HG02981 (cell line): ENCODE data around the gene PLEKHA5.
"Not testable (repeated sequence)": the region's sequence is repeated elsewhere in the genome, so short reads cannot be mapped to it uniquely, and the experiment has no call there.

Source experiments
- ATAC-seq: cut with Tn5 transposase; IDR thresholded peaks from one replicate; pipeline ENCODE4 v1.9.1; 2021; ENCODE audit warnings: mild to moderate bottlenecking, moderate library complexity; ENCODE audit not compliant: unreplicated experiment

PLEKHA5 gene

GRCh38 chr12:19224746-19225145, 95.2 kb downstream of the PLEKHA5 start:
- no peak for ATAC-seq

GRCh38 chr12:19227190-19227879, 97.8 kb downstream of the PLEKHA5 start:
- no peak for ATAC-seq

- ATAC-seq = no peak
These were observed 98.3 kb downstream of the PLEKHA5 start for GRCh38 chr12:19227880-19228210.

- not testable (repeated sequence) for ATAC-seq
These were observed 99.5 kb downstream of the PLEKHA5 start for GRCh38 chr12:19229021-19229420.

DNA sequence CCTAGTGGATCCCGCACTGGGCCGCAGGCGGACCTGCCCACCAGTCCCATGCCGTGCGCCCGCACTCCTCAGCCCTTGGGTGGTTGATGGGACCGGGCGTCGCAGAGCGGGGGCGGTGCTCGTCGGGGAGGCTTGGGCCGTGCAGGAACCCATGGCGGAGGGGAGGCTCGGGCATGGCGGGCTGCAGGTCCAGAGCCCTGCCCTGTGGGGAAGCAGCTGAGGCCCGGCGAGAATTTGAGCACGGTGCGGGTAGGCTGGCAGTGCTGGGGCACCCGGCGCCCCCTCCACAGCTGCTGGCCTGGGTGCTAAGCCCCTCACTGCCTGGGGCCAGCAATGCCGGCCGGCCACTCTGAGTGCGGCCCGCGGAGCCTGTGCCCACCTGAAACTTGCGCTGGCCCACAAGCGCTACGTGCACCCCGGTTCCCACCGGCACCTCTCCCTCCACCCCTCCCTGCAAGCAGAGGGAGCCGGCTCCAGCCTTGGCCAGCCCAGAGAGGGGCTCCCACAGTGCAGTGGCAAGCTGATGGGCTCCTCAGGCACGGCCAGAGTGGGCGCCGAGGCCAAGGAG, 100.8 kb downstream of the PLEKHA5 start:
- no peak for ATAC-seq

GRCh38 chr12:19230896-19231295, 101.4 kb downstream of the PLEKHA5 start:
- no peak for ATAC-seq

- ATAC-seq = no peak
These were observed 104.7 kb downstream of the PLEKHA5 start for GRCh38 chr12:19234171-19234704.

DNA sequence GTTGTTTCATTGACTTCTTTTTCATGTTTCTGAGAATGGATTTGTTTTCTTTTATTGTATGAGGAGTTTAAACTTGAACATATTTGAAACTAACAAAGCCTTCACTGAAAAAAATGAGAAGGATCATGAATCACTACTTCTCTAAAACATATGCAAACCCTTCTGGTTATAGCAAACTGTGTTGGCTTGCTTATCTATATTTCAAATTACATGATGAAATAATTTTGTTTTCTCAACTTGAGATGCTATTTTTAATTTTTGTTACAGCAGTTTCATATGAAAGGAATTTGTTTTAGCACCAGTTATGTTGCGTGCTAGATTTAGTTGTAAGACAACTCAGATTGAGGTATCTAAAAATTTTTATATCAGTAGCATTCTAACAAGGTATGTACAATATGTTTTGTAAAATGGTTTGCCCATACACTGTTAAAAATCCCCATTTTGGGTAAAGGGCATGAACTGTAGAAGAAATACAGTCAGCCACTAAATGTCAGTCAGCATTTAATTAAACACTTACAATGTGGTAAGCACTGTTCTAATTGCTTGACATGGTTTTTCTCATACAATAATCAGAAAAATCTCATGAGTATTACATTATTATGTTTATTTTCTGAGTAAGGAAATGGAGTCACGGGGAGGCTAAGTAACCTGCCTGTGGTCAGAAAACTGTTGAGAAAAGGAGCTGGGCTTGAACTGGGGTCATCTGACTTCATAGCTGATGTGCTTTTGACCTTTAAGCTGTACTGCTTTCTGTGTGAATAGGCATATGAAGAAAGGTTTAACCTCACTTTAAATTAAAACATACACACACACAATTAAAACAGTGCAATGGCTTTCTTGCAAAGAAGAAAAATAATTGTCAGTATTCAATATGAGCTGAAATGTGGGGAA, 105.7 kb downstream of the PLEKHA5 start:
- ATAC-seq = no peak

GRCh38 chr12:19236656-19237055, 107.1 kb downstream of the PLEKHA5 start:
- no peak for ATAC-seq

DNA sequence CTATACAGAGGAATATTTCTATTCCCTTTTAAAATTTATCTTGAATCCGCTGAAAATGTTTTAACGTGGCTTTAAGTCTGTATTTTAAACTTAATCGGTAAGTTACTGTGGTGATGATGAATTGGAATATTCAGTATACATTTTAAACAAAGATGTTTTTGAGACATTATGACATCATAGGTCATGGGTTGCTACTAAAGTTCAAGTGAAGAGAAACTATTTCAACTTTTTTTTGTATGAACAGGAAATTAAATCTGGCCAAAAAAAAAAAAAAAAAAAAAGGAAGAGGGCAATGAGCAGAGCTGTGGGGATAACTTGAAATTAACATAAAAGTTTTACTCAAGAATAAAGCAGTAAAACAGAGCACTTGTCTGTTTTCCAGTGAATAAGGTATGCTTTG, 109.0 kb downstream of the PLEKHA5 start:
- ATAC-seq = no peak

- ATAC-seq = no peak
These were observed 109.6 kb downstream of the PLEKHA5 start for GRCh38 chr12:19239102-19239501.

GRCh38 chr12:19239616-19240234, 110.2 kb downstream of the PLEKHA5 start:
- no peak for ATAC-seq

DNA sequence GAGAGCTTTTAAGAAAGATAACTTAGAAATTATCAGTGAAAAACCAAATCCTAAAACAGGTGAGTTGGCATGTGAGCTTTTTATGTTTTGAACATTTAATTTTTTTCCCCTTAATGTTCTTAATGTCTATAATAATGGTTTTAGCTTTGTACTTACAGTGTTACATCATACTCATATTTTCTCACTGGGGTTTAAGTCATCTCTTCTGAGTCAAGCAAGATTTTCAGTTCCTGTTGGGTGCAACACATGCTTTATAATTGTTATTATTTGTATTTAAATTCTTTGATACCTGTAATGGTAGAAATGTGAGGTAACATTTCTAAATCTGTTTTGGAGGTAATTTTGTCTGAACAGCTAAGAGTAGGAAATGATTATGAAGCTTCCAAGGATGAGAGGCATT, 113.0 kb downstream of the PLEKHA5 start:
- ATAC-seq = no peak

GRCh38 chr12:19243551-19243950, 114.0 kb downstream of the PLEKHA5 start:
- ATAC-seq = no peak

GRCh38 chr12:19244312-19244711, 114.8 kb downstream of the PLEKHA5 start:
- no peak for ATAC-seq

GRCh38 chr12:19245106-19245505, 115.6 kb downstream of the PLEKHA5 start:
- no peak for ATAC-seq

- no peak for ATAC-seq
These were observed 116.1 kb downstream of the PLEKHA5 start for GRCh38 chr12:19245666-19246065.

GRCh38 chr12:19246933-19247332, 117.4 kb downstream of the PLEKHA5 start:
- no peak for ATAC-seq

GRCh38 chr12:19248929-19249602, 119.5 kb downstream of the PLEKHA5 start:
- no peak for ATAC-seq

DNA sequence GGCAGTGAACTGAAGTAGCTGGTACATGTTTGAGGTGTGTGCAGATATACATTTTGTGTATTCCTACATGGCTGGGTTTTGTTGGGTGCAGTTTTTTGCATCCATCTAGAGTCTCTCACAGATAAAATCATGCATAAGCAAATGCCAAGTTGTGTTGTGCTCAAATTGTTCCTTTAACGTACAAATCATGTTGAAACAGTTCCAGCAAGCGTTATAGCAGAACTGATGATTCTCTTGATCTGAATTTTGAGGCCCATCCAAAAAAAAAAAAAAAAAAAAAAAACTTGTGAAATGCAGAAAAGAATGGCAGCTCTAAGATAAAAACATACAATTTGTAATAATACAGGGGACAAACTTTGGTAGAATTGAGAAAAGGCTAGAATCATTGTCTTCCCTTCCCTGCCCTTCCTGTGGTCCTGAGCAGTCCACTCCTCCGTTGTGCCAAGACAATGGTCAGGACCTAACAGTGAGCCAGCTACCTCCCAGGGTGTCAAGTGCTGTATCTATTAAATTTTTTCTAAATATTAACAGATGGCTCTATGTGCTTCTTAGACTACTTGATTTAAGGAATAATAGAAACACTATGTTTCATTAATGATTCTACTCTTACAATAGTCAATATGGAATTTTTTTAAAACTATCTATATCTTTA, 122.1 kb downstream of the PLEKHA5 start:
- ATAC-seq = no peak
